ENCODE results near the gene KIAA0513. TPM values are rescaled to one million over a fixed set of nuclear protein-coding genes. Genes with fewer than 3 reads are reported as not detected.

The KIAA0513 gene
- total RNA-seq, 4 donors from 2014 or later: 5.5 to 13.8 (median 11.7) TPM

GRCh38 chr16:85005285-85006069, 22.1 kb upstream of the KIAA0513 start:
- no peak for TF ChIP-seq CTCF (IDR thresholded peaks at IDR 0.05; ENCODE audit: low read depth)

GRCh38 chr16:85006639-85007038, 21.0 kb upstream of the KIAA0513 start:
- no peak for TF ChIP-seq CTCF (IDR thresholded peaks at IDR 0.05; ENCODE audit: low read depth)

- TF ChIP-seq CTCF (IDR thresholded peaks at IDR 0.05; ENCODE audit: low read depth): no peak
These were observed 19.9 kb upstream of the KIAA0513 start for GRCh38 chr16:85007496-85008214.

GRCh38 chr16:85008271-85008670, 19.3 kb upstream of the KIAA0513 start:
- no peak for TF ChIP-seq CTCF (IDR thresholded peaks at IDR 0.05; ENCODE audit: low read depth)

- TF ChIP-seq CTCF (IDR thresholded peaks at IDR 0.05; ENCODE audit: low read depth): no peak
These were observed 17.1 kb upstream of the KIAA0513 start for GRCh38 chr16:85010446-85010930.

GRCh38 chr16:85010931-85011845, 16.4 kb upstream of the KIAA0513 start, which contains the start of gene ZDHHC7:
TSS of gene ZDHHC7 (minus strand) at chr16:85011535. CDS start at chr16:84990618, 20,917 bp downstream.
- no peak for TF ChIP-seq CTCF (IDR thresholded peaks at IDR 0.05; ENCODE audit: low read depth)
